Endothelial cell of umbilical vein (primary cell): ENCODE data around the gene TMEM87B. TPM values are rescaled to one million over a fixed set of nuclear protein-coding genes. Genes with fewer than 3 reads are reported as not detected.
"Not testable (repeated sequence)": the region's sequence is repeated elsewhere in the genome, so short reads cannot be mapped to it uniquely, and the experiment has no call there.

Source experiments
- BruUV-seq: library from RNA; stranded (reverse); fragments of 400-500 nt; replicated peaks from 2 replicates; lab custom pipeline; 2021; lab: Mats Ljungman, UMichigan
- CTCF ChIA-PET: fragments of 300-600, 350-600 bp; sonication (Branson Sonifier 250); formaldehyde crosslinking; loops from one replicate; lab custom pipeline; 2021; ENCODE audit warnings: antibody characterized with exemption, inconsistent platforms; lab: Charles Lee
- POLR2A ChIA-PET: fragments of 300-600, 350-600 bp; sonication (Branson Sonifier 250); formaldehyde crosslinking; loops from one replicate; lab custom pipeline; 2021; ENCODE audit warnings: antibody characterized with exemption, inconsistent platforms; lab: Charles Lee
- DNase-seq: peaks from one replicate; pipeline ENCODE4 v3.0.0-alpha.2; 2011; ENCODE audit warnings: low read depth, low spot score
- FAIRE-seq: peaks from 2 replicates; lab custom pipeline; 2011; peaks lifted over from hg19 to GRCh38; lab: Jason Lieb, UNC
- H2AFZ ChIP-seq: 2 replicates; pipeline ENCODE4 v1.6.0; 2012; ENCODE audit warnings: low read depth, low read length, control low read depth, inconsistent platforms
- H3K27ac ChIP-seq: 2 replicates; pipeline ENCODE4 v1.5.1; 2011; ENCODE audit warnings: low read depth, mild to moderate bottlenecking, control low read depth, low read length, moderate library complexity; ENCODE audit not compliant: insufficient read depth
- H3K27me3 ChIP-seq, 2 experiments: 2 replicates each; pipeline versions ENCODE4 v1.6.0 to v1.6.1; 2011; ENCODE audit warnings: low read length in 2 of 2, mixed read lengths in 1 of 2; ENCODE audit not compliant: control insufficient read depth in 2 of 2, insufficient read depth in 2 of 2
- H3K36me3 ChIP-seq, 2 experiments: 2 replicates in 1 of 2; 3 replicates in 1 of 2; pipeline ENCODE4 v1.5.1; 2011; ENCODE audit warnings: low read length in 2 of 2, mild to moderate bottlenecking in 1 of 2, moderate library complexity in 1 of 2; ENCODE audit not compliant: control insufficient read depth in 2 of 2, insufficient read depth in 2 of 2; ENCODE audit errors: extremely low read depth in 1 of 2
- H3K4me1 ChIP-seq: 3 replicates; pipeline ENCODE4 v1.5.1; 2011; ENCODE audit warnings: mild to moderate bottlenecking, low read length; ENCODE audit not compliant: control insufficient read depth, insufficient read depth; ENCODE audit errors: extremely low read depth
- H3K4me2 ChIP-seq: 2 replicates; pipeline ENCODE4 v1.6.1; 2011; ENCODE audit warnings: low read length, control low read depth, mixed read lengths; ENCODE audit not compliant: insufficient read depth
- H3K4me3 ChIP-seq, 3 experiments: fragments of 200-600 bp in 1 of 3; sonication (generic), shearing (Covaris generic) in 1 of 3; replicated peaks in 1 of 3; 2 replicates each; pipeline ENCODE4 v1.5.1; 2011 to 2016; ENCODE audit warnings: control low read depth in 3 of 3, low read length in 3 of 3, mild to moderate bottlenecking in 2 of 3, inconsistent platforms in 1 of 3, low read depth in 1 of 3, moderate library complexity in 1 of 3; ENCODE audit not compliant: insufficient read depth in 1 of 3
- H3K79me2 ChIP-seq: 2 replicates; pipeline ENCODE4 v1.6.0; 2012; ENCODE audit warnings: low read length, inconsistent platforms; ENCODE audit not compliant: control insufficient read depth, insufficient read depth
- H3K9ac ChIP-seq: replicated peaks from 2 replicates; pipeline ENCODE3; 2011; ENCODE audit warnings: low read length, control low read depth; ENCODE audit not compliant: insufficient read depth; ENCODE audit errors: extremely low read depth
- H3K9me1 ChIP-seq: replicated peaks from 3 replicates; pipeline ENCODE4 v1.6.0; 2011; ENCODE audit warnings: mild to moderate bottlenecking, low read length; ENCODE audit not compliant: control insufficient read depth, insufficient read depth; ENCODE audit errors: extremely low read depth
- H3K9me3 ChIP-seq: replicated peaks from 2 replicates; pipeline ENCODE4 v1.5.1; 2012; ENCODE audit warnings: low read length, inconsistent platforms; ENCODE audit not compliant: control insufficient read depth, insufficient read depth
- H4K20me1 ChIP-seq: replicated peaks from 2 replicates; pipeline ENCODE3; 2011; ENCODE audit warnings: mild to moderate bottlenecking, low read length; ENCODE audit not compliant: control insufficient read depth, insufficient read depth; ENCODE audit errors: extremely low read depth
- CTCF ChIP-seq, 2 donors: IDR thresholded peaks; 1 replicate in 1 of 2; 2 replicates in 1 of 2; pipeline ENCODE4 v1.5.1; 2011; ENCODE audit warnings: low read length in 2 of 2, mild to moderate bottlenecking in 2 of 2, moderate library complexity in 2 of 2, control low read depth in 1 of 2, inconsistent platforms in 1 of 2, low read depth in 1 of 2; ENCODE audit not compliant: insufficient read depth in 1 of 2; ENCODE audit errors: extremely low read depth in 1 of 2
- EZH2 ChIP-seq: IDR thresholded peaks from 2 replicates; pipeline ENCODE4 v1.6.1; 2012; ENCODE audit warnings: borderline replicate concordance, low read depth, mild to moderate bottlenecking, moderate library complexity, low read length, inconsistent platforms; ENCODE audit not compliant: severe bottlenecking
- FOS ChIP-seq: IDR thresholded peaks from 2 replicates; pipeline ENCODE4 v1.6.1; 2011; ENCODE audit warnings: mild to moderate bottlenecking, low read length, moderate library complexity, borderline replicate concordance; ENCODE audit not compliant: insufficient read depth
- GATA2 ChIP-seq: IDR thresholded peaks from 2 replicates; pipeline ENCODE4 v1.7.0; 2011; ENCODE audit warnings: low read depth, mild to moderate bottlenecking, moderate library complexity, mixed read lengths, low read length; ENCODE audit not compliant: insufficient read length, insufficient read depth
- JUN ChIP-seq: IDR thresholded peaks from 2 replicates; pipeline ENCODE4 v1.6.1; 2011; ENCODE audit warnings: borderline replicate concordance, low read depth; ENCODE audit not compliant: insufficient read length, insufficient read depth
- MAX ChIP-seq: IDR thresholded peaks from 2 replicates; pipeline ENCODE4 v1.6.1; 2011; ENCODE audit not compliant: insufficient read depth, insufficient read length
- MYC ChIP-seq: IDR thresholded peaks from one replicate; pipeline ENCODE4 v1.6.1; 2011; ENCODE audit warnings: mild to moderate bottlenecking, low read depth, low read length
- POLR2A ChIP-seq: IDR thresholded peaks from 2 replicates; pipeline ENCODE4 v1.6.1; 2012; ENCODE audit warnings: low read depth, mild to moderate bottlenecking, control low read depth, low read length
- POLR2AphosphoS5 ChIP-seq: IDR thresholded peaks from 2 replicates; pipeline ENCODE4 v1.6.1; 2012; ENCODE audit warnings: low read depth, mild to moderate bottlenecking, control low read depth, low read length, moderate library complexity; ENCODE audit not compliant: insufficient read depth
- dilution Hi-C: fragments of 300-500 bp; cut with MboI; formaldehyde crosslinking; loops from one replicate; pipeline ENCODE4 v1.15.0; 2019; ENCODE audit warnings: low sequenced_read_pairs; ENCODE audit not compliant: extremely low pct_ligation_motif_present
- intact Hi-C: fragments of 100-400 bp; cut with micrococcal nuclease; formaldehyde crosslinking; loops from one replicate; pipeline ENCODE4 v1.10.0; 2022
- polyA plus RNA-seq, 4 experiments: library from polyadenylated mRNA; depleted of rRNA in 3 of 4; stranded (reverse) in 3 of 4; unstranded in 1 of 4; fragments of >200 nt; gene quantifications; 2 replicates each; pipeline versions ENCODE4 v1.2.1 to v1.2.3, GENCODE V29; 2011 to 2012; ENCODE audit warnings: missing spikeins in 1 of 4
- total RNA-seq: library from RNA; stranded (reverse); gene quantifications from 2 replicates; pipeline ENCODE4 v1.2.3, GENCODE V29; 2021

The TMEM87B gene
- total and polyA plus RNA-seq, 2 donors (not counting 3 experiments of a cell fraction or from before 2014, with no cell fraction given): 17.6 to 21.5 TPM

GRCh38 chr2:112041460-112041859 is 13.6 kb upstream of the TMEM87B start:
- dilution Hi-C loops, H3K27ac ChIP-seq, DNase-seq, BruUV-seq, H3K27me3 ChIP-seq, H3K36me3 ChIP-seq, H3K9me3 ChIP-seq, H3K9ac ChIP-seq, FAIRE-seq, H3K9me1 ChIP-seq, H3K4me1 ChIP-seq, H4K20me1 ChIP-seq, intact Hi-C loops, H2AFZ ChIP-seq, POLR2A ChIA-PET, H3K4me2 ChIP-seq, H3K4me3 ChIP-seq, H3K79me2 ChIP-seq: not testable (repeated sequence)
- CTCF ChIA-PET: interaction anchor here (1.5 kb wide), 1 partner anchor 154 kb away, joined by 4 read pairs; no protein-coding TSS in a partner anchor

- H3K9ac ChIP-seq: no peak overlapping the region
- no TSS peak for BruUV-seq
- no peak overlapping the region for H3K4me3 ChIP-seq
- H3K79me2 ChIP-seq: no peaks in the 10 kb centered on the region
- intact Hi-C loops: no loop called here
- H3K4me2 ChIP-seq: no peak overlapping the region
- no peak overlapping the region for H3K27ac ChIP-seq
- TF ChIP-seq MYC (no peak), FOS (no peak), JUN (no peak), POLR2A (no peak), GATA2 (no peak), MAX (no peak), POLR2AphosphoS5 (no peak), CTCF (IDR thresholded peaks at IDR 0.05; ENCODE audit: extremely low read depth in 1 of 2, insufficient read depth in 1 of 2, low read depth in 1 of 2, low read length in 2 of 2) (no peak), EZH2 (no peak)
- no peaks in the 10 kb centered on the region for H3K36me3 ChIP-seq
- DNase-seq: no peak
- no peak overlapping the region for H2AFZ ChIP-seq
- H3K9me1 ChIP-seq: no peaks in the 10 kb centered on the region
- dilution Hi-C loops: no loop called here
- no peak for FAIRE-seq
- CTCF ChIA-PET: interaction anchor here (1.3 kb wide), 1 partner anchor 158 kb away, joined by 3 read pairs; no protein-coding TSS in a partner anchor
- no peaks in the 10 kb centered on the region for H4K20me1 ChIP-seq
- POLR2A ChIA-PET: no interaction called here
- peaks cover 2% of the 10 kb centered on the region for H3K9me3 ChIP-seq
- H3K27me3 ChIP-seq: peaks cover 0 to 1% of the 10 kb centered on the region in 2 experiments
- no peaks in the 10 kb centered on the region for H3K4me1 ChIP-seq
Measured at GRCh38 chr2:112045446-112046014, 9.5 kb upstream of the TMEM87B start.
